GM20431 (cell line): ENCODE data around the gene IGF2.

Experiments
- in situ Hi-C: fragments of 300-500 bp; cut with MseI, MboI; formaldehyde crosslinking; loops from one replicate; pipeline ENCODE4 v1.15.0; 2020; ENCODE audit warnings: low sequenced_read_pairs; ENCODE audit not compliant: unreplicated experiment

Gene IGF2

DNA sequence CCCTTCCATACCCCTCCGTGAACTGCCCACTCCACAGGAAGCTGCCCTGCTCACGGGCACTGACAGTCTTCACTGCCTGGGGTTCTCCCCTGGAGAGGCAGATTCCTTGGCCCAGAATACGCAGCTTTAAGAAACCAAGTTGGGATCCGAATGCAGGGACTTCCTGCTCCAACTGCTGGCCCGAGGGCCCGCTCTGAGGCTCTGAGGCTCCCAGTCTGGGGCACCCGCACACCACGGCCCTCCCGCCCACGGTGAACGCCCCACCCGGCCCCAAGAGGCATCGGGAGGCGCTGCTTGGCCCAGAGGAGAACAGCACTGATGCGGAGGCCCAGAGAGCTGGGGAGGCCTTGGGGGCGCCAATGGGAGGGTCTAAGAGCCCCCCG, 42.3 kb downstream of the IGF2 start:
- in situ Hi-C loops: no loop called here

DNA sequence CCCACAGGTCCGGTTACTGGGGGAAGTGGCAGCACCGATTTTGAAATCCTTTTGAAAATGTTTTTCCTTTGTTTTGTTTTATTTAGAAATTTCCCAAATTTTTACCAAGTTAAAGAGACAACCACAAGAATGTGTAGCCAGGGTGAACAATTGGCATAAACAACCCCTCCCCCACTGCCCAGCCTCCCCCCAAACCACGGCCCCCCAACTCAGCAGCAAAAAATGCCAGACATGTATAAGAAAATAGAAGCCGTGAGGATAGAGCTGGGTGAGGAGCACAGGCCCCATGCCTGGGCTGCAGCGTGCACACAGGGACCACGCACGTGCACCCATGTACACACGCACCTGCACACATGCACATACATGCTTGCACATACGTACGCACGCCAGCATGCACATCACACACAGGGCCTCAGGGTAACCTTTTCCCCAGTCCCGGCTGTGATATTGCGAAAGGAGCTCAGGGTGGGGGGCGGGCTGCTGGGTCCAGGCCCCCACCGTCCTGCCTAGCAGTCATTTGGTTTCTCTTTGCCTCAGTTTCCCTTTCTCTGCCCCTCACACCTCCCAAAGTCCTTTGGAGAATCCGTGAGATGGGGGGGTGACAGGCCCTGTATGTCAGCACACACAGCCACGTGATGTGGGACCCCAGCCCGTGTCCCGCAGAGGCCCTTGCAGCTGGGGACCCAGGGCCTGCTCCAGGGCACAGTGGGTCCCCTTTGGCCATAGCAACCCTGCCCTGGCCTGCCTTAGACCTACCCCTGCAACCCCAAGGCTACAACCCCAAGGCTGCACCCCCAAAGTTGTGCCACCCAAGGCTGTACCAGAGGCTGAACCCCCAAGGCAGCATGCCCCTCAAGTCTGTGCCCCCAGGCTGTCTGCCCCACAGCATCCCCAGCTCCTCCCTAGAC, 42.9 kb downstream of the IGF2 start:
- in situ Hi-C loops: no loop called here

- in situ Hi-C loops: no loop called here
Observed at GRCh38 chr11:2095542-2095941, 43.6 kb downstream of the IGF2 start.

GRCh38 chr11:2095198-2095520, 44.0 kb downstream of the IGF2 start:
- in situ Hi-C loops: no loop called here

DNA sequence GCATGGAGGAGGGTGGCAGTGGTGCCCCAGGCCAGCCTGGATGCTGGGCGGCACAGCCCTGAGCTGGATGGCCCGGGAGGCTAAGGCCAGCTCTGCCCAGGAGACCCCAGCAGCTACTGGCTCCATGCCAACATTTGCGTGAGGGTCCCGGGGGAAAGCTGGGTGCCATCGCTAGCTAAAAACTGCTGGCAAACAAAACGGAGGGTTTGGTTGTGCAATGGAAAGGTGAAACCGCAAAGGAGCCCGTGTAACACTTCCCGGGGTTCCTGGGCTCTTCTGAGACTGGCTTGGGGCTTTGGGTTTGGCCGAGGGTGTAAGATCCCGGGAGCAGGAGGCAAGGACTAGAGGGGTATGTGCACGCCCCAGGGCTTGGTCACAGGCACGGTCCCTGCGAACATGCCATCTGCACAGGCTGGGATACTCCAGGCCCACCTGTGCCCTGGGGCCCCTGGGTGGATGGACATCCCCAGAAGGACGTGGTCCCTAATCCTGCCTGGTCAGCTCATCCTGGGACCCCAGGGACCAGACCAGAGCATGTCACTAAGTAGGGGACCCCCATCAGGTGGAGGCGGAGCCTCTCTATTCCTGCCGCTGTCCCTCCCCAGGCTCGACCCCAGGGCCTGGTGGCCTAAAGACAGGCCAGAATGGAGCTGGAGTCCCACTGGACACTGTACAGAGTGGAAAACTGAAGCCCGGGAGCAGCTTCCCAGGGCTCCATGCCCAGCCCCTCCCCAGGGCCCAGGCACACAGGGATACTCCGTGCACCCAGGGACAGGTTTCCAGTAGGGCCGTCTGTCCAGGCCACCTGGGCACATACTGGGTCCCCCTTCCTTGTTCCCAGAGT, 44.6 kb downstream of the IGF2 start:
- in situ Hi-C loops: no loop called here

DNA sequence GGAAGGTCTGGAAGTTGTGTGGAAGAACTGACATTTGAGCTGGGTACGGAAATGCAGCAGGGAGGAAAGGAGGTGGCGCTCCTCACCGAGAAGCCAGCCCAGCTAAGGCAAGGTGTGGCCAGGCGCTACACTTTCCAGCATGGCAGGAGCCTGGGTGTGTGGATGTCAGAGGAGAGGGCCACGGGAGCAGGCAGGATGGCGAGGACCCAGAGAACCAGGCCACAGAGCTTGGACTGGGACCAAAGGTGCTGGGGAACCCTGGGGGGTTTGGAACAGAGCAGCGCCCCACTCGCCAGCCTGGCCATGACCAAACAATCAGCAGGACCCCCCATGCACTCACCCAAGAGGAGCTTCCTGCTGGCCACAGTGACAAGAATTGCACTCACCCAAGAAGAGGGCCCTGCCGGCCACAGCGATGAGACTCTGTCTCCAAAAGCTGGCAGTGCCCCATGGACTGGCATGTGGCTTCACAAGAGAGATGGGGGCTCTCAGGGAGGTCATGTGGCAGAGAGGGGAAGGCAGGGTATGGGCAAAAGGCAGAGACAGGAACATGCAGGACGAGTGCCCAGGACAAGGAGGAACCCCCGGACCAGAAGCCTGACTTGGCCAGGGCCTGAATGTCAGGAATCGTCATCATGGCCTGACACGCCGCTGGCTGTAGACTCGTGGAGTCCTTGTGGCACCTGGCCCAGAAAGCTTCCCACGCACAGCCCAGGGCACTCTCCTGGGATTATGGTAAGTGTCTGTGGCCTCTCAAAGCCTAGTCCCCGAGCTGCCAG, 45.4 kb downstream of the IGF2 start:
- in situ Hi-C loops: no loop called here

- in situ Hi-C loops: no loop called here
Observed at GRCh38 chr11:2092956-2093412, 46.2 kb downstream of the IGF2 start.

GRCh38 chr11:2092464-2092910, 46.7 kb downstream of the IGF2 start:
- in situ Hi-C loops: no loop called here

- in situ Hi-C loops: no loop called here
Observed at GRCh38 chr11:2091786-2092463, 47.3 kb downstream of the IGF2 start.

- in situ Hi-C loops: no loop called here
Observed at GRCh38 chr11:2091112-2091746, 48.0 kb downstream of the IGF2 start.

DNA sequence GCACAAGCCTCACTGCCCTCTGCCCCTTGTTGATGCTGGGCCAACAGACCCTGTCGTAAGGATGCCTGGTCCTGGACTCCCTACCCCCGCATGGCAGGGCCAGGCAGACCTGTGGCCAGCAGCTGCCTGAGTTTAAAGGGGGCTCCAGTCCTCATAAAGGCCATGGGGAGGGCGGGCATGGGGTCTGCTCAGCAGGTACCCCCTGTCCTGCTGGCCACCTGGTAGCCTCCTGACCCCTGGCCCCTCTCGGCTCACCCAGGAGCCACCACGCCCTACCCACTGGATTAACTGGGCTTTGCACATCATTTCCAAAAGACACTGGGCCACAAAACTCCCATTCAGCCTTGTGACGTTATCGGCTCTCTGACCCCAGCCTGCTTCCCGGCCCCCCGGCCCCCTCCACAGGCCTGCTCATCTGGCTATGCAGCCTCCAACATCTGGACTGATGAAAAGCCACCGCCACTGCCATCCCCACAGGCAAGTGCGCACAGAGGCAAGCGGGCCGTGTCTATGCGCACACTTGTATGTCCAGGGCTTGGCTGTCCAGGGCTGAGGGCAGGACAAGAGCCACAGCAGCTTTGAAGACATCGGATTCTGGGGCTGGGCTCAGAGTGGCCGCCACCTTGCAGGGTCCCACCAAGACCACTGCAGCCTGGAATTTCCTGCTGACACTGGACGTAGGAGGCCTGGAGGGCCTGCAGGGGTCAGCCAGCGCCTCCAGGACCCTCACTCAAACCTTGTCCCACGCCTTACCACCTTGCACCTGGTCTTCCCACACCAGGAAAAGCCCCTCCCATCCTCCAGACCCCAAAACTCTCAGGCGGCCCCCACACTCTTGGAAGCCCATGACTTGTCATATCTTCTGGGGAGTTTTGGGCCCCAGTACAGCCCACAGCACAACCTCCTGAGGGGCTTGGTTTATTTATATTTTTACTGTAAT, 48.7 kb downstream of the IGF2 start:
- in situ Hi-C loops: no loop called here

DNA sequence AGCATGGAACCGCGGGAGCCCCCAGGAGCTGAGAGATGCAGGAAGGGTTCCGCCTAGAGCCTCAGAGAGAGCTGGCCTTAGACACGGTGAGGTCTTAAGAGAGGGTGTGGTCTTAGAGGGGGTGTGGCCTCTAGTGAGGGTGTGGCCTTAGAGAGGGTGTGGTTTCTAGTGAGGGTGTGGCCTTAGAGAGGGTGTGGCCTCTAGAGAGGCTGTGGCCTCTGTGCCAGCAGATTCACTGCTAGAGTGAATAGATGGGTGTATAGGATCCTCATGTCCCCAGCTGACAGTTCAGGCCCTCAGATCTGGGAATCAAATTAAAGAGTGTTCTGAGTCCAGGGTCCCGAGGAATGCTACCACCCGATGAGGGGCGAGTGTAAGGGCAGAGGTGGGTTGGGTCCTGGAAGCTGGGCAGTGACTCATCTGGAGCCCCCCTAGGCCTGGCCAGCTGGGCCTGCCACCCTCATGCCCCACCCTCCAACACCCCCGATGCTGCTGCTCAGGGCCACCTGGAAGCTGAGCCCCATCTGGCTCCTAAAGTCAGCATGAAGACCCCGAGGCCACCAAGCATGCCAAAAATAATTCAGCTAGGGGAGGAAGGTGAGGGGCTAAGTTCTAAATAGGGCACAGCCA, 49.5 kb downstream of the IGF2 start:
- in situ Hi-C loops: no loop called here

DNA sequence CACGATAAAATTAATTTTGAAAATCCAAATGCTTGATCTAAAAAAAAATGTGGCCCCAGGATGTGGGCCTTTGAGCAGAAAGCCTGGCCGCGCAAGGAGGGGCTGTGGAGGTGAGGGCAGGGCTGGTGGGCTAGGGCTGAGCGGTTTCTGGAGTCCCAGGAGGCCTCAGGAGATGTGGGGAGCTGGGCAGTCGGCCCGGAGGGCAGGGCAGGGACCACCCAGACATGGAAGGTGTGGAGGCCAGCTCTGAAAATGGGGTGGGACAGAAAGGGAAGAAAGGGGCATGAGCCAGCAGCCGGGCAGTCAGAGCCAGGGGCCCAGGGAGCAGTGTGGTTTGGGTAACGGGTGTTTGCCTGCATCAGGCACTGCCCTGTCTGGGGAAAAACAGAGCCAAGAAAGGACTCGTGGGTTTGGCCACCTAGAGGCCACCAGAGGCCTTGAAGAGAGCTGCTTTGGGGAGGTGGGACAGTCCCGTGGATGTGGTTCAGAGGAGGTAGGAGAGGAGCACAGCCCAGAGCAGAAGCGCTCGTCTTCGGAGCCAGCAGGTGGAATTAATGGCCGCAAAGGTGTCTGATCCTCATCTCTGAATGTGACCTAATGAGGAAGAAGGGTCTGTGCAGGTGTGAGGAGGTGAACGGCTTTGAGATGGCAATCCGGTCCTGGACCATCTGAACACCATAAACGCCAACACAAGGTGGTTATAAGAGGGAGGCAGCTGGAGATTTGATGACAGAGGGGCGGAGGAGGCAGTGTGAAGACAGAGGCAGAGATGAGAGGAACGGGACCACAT, 50.2 kb downstream of the IGF2 start:
- in situ Hi-C loops: no loop called here

- in situ Hi-C loops: no loop called here
Observed at GRCh38 chr11:2088284-2088683, 50.9 kb downstream of the IGF2 start.

- in situ Hi-C loops: no loop called here
Observed at GRCh38 chr11:2086239-2087040, 52.7 kb downstream of the IGF2 start.
